Measurements from ENCODE around the gene SFN. TPM values are rescaled to one million over a fixed set of nuclear protein-coding genes. Genes with fewer than 3 reads are reported as not detected.

SFN gene
- total and polyA plus RNA-seq, 2 of the 13 experiments (the other 11 are each of a cell fraction or from before 2014, with no cell fraction given), result 4.3 to 5.6 TPM

- CTCF ChIA-PET (ENCODE audit: low intra/inter-chr PET ratio, low total read pairs), result no interaction called here
- H2AFZ ChIP-seq (ENCODE audit: low read length), result no peak overlapping the region
- H3K9me3 ChIP-seq (ENCODE audit: low read length), result no peaks in the 10 kb centered on the region
- H3K4me2 ChIP-seq (ENCODE audit: low read depth, low read length), result peak overlapping the region; percentile 93
- H3K36me3 ChIP-seq (replicated peaks in 1 of 2; ENCODE audit: control insufficient read depth in 1 of 2, insufficient read depth in 2 of 2, low read length in 2 of 2), result peaks cover 3 to 8% of the 10 kb centered on the region in 2 experiments; a peak in 3 of 5 replicates
- peaks cover 16% of the 10 kb centered on the region; the same call in 1 of the 2 replicates for H4K20me1 ChIP-seq (ENCODE audit: insufficient read depth, low read length)
- peak; percentile 68 for ATAC-seq
- no peaks in the 10 kb centered on the region; a peak in 1 of 5 replicates for H3K27me3 ChIP-seq (ENCODE audit: control insufficient read depth in 1 of 2, insufficient read depth in 2 of 2, low read length in 2 of 2)
- DNase-seq (ENCODE audit: low spot score), result peak; percentile 98
- intact Hi-C loops (cut with micrococcal nuclease; ENCODE audit: unreplicated experiment) (no loop called here), in situ Hi-C loops (cut with HindIII; ENCODE audit: extremely low pct_ligation_motif_present, low pct_unique_long_range_greater_than_20kb) (loop anchor here (5.0 kb wide), 1 partner anchor 82 kb away; the partner anchor contains the start of gene TRNP1)
- peak overlapping the region; percentile 96 for H3K27ac ChIP-seq (ENCODE audit: extremely low read length, insufficient read depth, low read length)
- H3K4me1 ChIP-seq (ENCODE audit: insufficient read depth, low read length), result peaks cover 66% of the 10 kb centered on the region
- peak; percentile 90 for FAIRE-seq
- peak overlapping the region; percentile 98 for H3K9ac ChIP-seq (ENCODE audit: insufficient read depth, low read depth, low read length)
- peak overlapping the region; percentile 75 to 97 (median 92) for H3K4me3 ChIP-seq (replicated peaks in 1 of 3; ENCODE audit: insufficient read depth in 1 of 3, low read depth in 2 of 3, low read length in 3 of 3)
- WGBS (ENCODE audit: low lambda C conversion rate), result 4% methylated on average over 4 of the region's 4 CpGs
- BruUV-seq (replicated peaks), result no TSS peak
- POLR2A ChIA-PET, result interaction anchor here (1.0 to 11.5 kb wide), 8 partner anchors 11 to 83 kb away, joined by 3 to 371 read pairs (median 8); partner anchors contain the start of genes GPATCH3, GPN2, KDF1 and NUDC
- peaks cover 30% of the 10 kb centered on the region for H3K79me2 ChIP-seq (ENCODE audit: insufficient read depth, low read length)
- TF ChIP-seq, protein P1, sequence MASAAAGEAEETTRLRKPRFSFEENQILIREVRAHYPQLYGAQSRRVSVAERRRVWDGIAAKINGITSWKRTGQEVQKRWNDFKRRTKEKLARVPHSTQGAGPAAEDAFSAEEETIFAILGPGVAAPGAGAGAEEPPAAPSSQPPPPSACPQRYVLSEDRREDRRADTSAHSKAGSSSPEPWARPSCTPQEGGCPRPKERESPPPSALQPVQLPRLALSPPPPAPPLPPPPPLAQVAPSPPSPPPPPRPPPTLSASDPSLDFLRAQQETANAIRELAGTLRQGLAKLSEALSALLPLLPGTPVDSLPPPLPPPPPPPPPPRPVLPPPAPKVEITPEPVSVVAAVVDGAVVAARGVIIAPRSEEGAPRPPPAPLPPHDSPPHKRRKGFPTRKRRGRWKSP (CRISPR knock-in tag; IDR thresholded peaks at IDR 0.05), result peak; percentile 72; the same call in 1 of the 2 replicates
- TF ChIP-seq, protein P2, sequence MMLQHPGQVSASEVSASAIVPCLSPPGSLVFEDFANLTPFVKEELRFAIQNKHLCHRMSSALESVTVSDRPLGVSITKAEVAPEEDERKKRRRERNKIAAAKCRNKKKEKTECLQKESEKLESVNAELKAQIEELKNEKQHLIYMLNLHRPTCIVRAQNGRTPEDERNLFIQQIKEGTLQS (CRISPR knock-in tag; IDR thresholded peaks at IDR 0.05), result peak; percentile 13; the same call in 1 of the 2 replicates
- TF ChIP-seq ETV5 (CRISPR knock-in tag; IDR thresholded peaks at IDR 0.05; ENCODE audit: borderline replicate concordance) (peak; percentile 97), ZNF33A (CRISPR knock-in tag; IDR thresholded peaks at IDR 0.05; ENCODE audit: borderline replicate concordance) (peak; percentile 20; the same call in 1 of the 2 replicates), ZNF710 (CRISPR knock-in tag; IDR thresholded peaks at IDR 0.05; ENCODE audit: borderline replicate concordance) (peak; percentile 41; the same call in 1 of the 2 replicates), TCF7L2 (IDR thresholded peaks at IDR 0.05; ENCODE audit: low read depth, low read length) (no peak), YEATS4 (CRISPR knock-in tag; IDR thresholded peaks at IDR 0.05; ENCODE audit: borderline replicate concordance) (peak; percentile 78; the same call in 1 of the 2 replicates), AKNA (CRISPR knock-in tag; IDR thresholded peaks at IDR 0.05; ENCODE audit: borderline replicate concordance) (no peak), ZNF451 (CRISPR knock-in tag; IDR thresholded peaks at IDR 0.05) (no peak), ZFY (CRISPR knock-in tag; IDR thresholded peaks at IDR 0.05) (no peak; the same call in 1 of the 2 replicates)
- TF ChIP-seq, protein P3, sequence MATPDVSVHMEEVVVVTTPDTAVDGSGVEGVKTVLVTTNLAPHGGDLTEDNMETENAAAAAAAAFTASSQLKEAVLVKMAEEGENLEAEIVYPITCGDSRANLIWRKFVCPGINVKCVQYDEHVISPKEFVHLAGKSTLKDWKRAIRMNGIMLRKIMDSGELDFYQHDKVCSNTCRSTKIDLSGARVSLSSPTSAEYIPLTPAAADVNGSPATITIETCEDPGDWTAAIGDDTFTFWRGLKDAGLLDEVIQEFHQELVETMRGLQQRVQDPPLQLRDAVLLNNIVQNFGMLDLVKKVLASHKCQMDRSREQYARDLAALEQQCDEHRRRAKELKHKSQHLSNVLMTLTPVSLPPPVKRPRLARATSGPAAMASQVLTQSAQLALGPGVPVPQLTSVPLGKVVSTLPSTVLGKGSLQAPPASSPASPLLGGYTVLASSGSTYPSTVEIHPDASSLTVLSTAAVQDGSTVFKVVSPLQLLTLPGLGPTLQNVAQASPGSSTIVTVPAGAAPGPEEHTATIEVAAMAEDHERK (CRISPR knock-in tag; IDR thresholded peaks at IDR 0.05; ENCODE audit: low read depth), result 0 out of 2 replicates have a peak, but pooled peaks have one; percentile 20
Measured at GRCh38 chr1:26910343-26911160, 47.6 kb downstream of the SFN start.

All from HepG2 (cell line).